RWPE1 (cell line): ENCODE data around the gene RASA3.

Experiments
- CTCF ChIA-PET: fragments of 350-600 bp; sonication (Branson Sonifier 250); formaldehyde crosslinking; extraction: SDS; loops from one replicate; lab custom pipeline; 2021; lab: Yijun Ruan, JAX
- POLR2A ChIA-PET: fragments of 400-600 bp; formaldehyde crosslinking; extraction: SDS; loops from one replicate; lab custom pipeline; 2020; ENCODE audit warnings: antibody characterized with exemption; ENCODE audit not compliant: low non-redundant PET; lab: Yijun Ruan, JAX
- DNase-seq: peaks from one replicate; pipeline ENCODE4 v3.0.0; 2012; ENCODE audit warnings: low spot score
- H3K27ac ChIP-seq: fragments of 450-650 bp; 2 replicates; pipeline ENCODE4 v1.5.1; 2017
- TF ChIP-seq, protein P1 (sequence below): fragments of 450-650 bp; conservative IDR thresholded peaks from 2 replicates; pipeline ENCODE4 v1.5.1; 2017; ENCODE audit warnings: low read depth, mild to moderate bottlenecking

The RASA3 gene

DNA sequence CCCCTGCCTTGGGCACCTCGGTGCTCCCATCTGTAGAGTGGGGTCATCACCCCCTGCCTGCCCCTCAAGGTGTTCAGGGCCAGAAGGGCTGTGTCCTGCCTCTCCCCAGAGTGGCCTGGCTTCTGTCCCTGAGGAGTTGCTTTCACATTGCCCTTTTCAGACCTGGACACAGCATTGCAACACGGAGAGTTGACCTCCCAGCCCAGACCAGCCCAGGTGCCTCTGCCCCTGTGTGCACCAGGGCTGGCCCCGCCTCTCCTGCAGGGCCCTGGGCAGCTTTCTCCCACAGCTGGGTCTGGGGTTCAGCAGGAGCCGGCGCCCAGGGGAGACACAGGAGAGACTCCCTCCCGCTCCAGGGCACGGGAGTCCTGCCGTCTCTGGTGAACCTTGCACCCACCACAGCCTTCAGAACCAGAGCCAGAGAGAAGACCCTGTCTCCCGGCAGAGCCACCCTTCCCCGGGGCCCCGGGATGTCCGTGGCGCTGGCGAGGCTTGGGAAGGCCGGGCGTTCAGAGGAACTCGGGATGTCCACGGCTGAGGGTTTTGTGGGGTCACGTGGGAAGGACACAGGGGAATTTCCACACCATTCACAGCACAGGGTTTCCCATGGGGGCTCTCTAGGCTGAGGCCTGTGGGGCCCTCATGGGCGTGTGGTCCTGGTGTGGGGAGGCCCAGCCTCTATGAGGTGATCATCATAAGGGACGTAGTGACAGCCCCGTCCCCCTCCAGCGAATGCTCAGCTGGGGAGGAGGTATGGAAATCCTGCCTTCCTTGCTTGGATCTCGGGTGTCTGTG, 181.8 kb downstream of the RASA3 start:
- CTCF ChIA-PET, result interaction anchor here (0.7 to 1.2 kb wide), 5 partner anchors 9 to 278 kb away, joined by 3 to 5 read pairs (median 3); no protein-coding TSS in a partner anchor
- DNase-seq, result no peak
- TF ChIP-seq, protein P1, sequence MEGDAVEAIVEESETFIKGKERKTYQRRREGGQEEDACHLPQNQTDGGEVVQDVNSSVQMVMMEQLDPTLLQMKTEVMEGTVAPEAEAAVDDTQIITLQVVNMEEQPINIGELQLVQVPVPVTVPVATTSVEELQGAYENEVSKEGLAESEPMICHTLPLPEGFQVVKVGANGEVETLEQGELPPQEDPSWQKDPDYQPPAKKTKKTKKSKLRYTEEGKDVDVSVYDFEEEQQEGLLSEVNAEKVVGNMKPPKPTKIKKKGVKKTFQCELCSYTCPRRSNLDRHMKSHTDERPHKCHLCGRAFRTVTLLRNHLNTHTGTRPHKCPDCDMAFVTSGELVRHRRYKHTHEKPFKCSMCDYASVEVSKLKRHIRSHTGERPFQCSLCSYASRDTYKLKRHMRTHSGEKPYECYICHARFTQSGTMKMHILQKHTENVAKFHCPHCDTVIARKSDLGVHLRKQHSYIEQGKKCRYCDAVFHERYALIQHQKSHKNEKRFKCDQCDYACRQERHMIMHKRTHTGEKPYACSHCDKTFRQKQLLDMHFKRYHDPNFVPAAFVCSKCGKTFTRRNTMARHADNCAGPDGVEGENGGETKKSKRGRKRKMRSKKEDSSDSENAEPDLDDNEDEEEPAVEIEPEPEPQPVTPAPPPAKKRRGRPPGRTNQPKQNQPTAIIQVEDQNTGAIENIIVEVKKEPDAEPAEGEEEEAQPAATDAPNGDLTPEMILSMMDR, result no peak
- H3K27ac ChIP-seq, result peak overlapping the region; percentile 47
- POLR2A ChIA-PET, result no interaction called here

DNA sequence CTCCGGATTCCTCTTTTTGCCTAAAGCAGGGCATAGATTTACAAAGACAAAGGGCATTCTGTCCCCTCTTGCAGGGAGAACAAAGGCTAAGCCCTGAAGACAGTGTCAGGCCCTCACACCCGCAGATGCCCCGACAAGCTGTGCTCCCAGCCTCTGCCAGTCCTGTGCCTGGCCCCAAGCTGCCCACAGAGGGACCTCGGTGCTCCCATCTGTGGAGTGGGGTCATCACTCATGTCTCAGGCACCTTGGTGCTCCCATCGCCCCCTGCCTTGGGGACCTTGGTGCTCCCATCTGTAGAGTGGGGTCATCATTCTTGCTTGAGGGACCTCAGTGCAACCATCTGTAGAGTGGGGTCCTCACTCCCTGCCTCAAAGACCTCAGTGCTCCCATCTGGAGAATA, 182.9 kb downstream of the RASA3 start:
- ChIA-PET POLR2A (no interaction called here), CTCF (no interaction called here)
- TF ChIP-seq, protein P1, result no peak
- no peak for DNase-seq
- peak overlapping the region; percentile 14; the same call in 1 of the 2 replicates for H3K27ac ChIP-seq

DNA sequence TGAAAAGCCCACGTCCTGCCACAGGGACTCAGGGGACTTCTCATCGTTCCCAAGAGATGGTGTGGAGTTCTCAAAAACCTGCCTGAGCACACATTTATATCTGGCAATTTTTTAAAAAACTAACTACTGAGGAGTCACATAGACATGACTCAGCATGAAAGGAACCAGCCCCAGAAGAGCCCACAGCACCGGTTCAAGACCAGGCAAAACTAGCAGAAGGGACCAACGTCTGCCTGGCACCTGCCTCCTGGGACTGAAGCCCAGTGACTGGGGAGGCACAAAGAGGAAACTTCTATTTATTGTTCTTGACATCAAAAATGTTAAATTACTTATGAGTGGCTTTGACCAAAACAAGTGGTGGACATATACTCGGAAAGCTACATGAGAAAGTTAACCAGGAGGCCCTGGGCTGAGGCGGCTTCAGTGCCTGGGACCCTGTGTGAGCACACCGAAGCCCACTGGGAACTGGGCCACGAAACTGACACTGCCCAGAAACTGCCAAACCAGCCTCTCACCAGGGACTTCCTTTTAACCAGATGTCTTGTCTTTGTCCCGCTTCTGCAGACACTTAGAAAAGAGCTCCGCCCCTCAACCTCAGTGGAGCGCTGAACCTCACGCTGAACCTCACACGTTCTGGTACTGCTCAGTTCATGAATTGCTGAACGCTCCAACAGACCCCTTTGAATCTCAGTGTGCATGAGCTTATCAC, 184.2 kb downstream of the RASA3 start:
- TF ChIP-seq, protein P1, result no peak
- ChIA-PET POLR2A (no interaction called here), CTCF (interaction anchor here (0.7 to 1.8 kb wide), 5 partner anchors 27 to 288 kb away, joined by 3 to 8 read pairs (median 5); no protein-coding TSS in a partner anchor)
- H3K27ac ChIP-seq, result peak overlapping the region; percentile 57
- no peak for DNase-seq

DNA sequence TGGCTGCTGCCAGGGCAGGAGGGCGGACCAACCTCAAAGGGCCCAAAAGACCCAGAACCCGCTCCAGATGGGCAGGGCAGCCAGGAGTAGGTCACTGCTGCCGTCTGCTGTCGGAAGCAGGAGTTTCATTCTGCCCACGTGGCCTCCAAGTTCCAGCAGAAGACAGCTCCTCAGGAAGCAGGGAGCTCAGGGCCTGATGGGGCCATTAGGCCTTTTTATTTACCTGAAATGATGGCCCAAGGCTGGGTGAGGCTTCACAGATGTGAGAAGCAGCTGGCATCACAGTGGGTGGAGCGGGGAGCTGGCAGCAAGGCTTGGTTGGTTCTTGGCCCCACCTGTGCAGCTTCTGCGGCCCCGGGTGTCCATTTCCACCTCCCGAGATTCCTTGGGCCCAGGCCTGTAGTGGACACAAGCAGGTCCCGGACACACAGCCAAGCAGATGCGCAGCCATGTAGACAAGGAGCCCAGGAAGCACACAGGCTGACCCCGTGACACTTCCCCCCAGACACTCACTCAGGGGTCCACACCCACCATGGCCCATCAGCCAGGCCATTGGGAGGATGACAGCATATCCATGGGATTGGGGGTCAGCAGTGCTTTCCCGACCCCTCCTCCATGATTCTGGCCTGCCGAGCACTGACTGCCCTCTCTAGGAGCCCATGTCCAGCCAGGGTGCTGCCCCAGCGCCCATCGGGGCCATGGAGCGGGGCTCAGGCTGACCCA, 185.0 kb downstream of the RASA3 start:
- TF ChIP-seq, protein P1, result peak; percentile 84
- POLR2A ChIA-PET, result no interaction called here
- H3K27ac ChIP-seq, result peak overlapping the region; percentile 57
- DNase-seq, result peak; percentile 73
- CTCF ChIA-PET, result interaction anchor here (0.5 to 2.4 kb wide), 23 partner anchors 9 to 368 kb away, joined by 3 to 11 read pairs (median 3); partner anchors contain the start of gene GAS6

DNA sequence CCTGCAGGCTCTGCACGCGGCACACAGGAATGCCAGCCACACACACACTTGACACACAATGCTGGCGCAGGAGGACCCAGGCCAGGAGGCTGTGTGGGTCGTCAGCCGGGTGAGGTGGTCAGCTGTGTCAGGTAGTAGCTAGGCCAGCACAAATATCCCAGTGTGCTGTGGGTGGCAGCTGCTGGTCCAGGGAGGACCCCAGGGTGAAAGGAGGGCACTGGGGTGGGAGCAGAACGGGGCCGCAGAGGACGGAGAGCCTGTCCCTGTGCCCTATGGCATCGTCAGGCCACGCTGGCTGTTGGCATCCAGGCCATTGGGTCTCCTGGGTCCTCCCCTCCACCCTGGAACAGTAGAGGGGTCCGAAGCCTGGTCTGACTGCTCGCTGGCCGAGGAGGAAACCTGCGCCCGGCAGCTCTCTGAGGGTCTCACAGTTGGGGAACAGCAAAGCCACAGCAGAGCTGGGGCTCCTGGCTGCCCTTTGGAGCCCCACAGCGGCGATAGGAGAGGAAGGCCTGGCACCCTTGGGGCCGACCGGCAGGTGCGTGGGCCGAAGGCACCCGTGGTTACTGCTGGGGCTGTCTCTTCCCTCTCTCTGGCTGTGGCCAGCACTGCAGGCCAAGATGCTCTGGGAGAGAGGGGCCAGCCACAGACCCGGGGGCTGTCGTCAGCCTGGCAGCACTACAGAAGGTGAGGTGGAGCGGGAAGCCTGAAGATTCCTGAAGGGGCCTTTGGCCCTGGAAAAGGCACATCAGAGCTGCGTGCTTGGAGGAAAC, 185.8 kb downstream of the RASA3 start:
- TF ChIP-seq, protein P1, result no peak
- ChIA-PET CTCF (interaction anchor here (0.6 to 2.4 kb wide), 16 partner anchors 9 to 369 kb away, joined by 3 to 11 read pairs (median 4); partner anchors contain the start of gene GAS6), POLR2A (no interaction called here)
- H3K27ac ChIP-seq, result peak overlapping the region; percentile 57
- DNase-seq, result no peak
